ENCODE results near the gene TCTN1. TPM values are rescaled to one million over a fixed set of nuclear protein-coding genes. Genes with fewer than 3 reads are reported as not detected.
"Not testable (repeated sequence)": the region's sequence is repeated elsewhere in the genome, so short reads cannot be mapped to it uniquely, and the experiment has no call there.

TCTN1 gene
- total RNA-seq, 4 donors from 2014 or later = 4.4 to 15.6 (median 8.8) TPM

GRCh38 chr12:110590059-110590458 lies 23.9 kb upstream of the TCTN1 start:
- intact Hi-C loops (cut with DNase I) = no loop called here
- 93 to 94% methylated on average over 1 of the region's 1 CpG for WGBS, 2 donors
- Histone ChIP-seq H3K4me3 (no peak overlapping the region), H3K4me1 (peaks cover 8 to 34% (median 25%) of the 10 kb centered on the region in 3 donors), H3K27me3 (no peaks in the 10 kb centered on the region), H3K9me3 (no peaks in the 10 kb centered on the region), H3K27ac (peak overlapping the region; percentile 40 to 81 (median 68)), H3K36me3 (no peaks in the 10 kb centered on the region)
- no peak for TF ChIP-seq POLR2A (IDR thresholded peaks at IDR 0.05)
- TF ChIP-seq CTCF (IDR thresholded peaks at IDR 0.05) = no peak
- no peak for DNase-seq

GRCh38 chr12:110590806-110591326 lies 23.1 kb upstream of the TCTN1 start:
- TF ChIP-seq CTCF (IDR thresholded peaks at IDR 0.05) (no peak), POLR2A (IDR thresholded peaks at IDR 0.05) (no peak)
- Histone ChIP-seq H3K36me3 (no peaks in the 10 kb centered on the region), H3K4me3 (no peak overlapping the region), H3K9me3 (no peaks in the 10 kb centered on the region), H3K27me3 (no peaks in the 10 kb centered on the region), H3K27ac (peak overlapping the region; percentile 40 to 81 (median 68)), H3K4me1 (peaks cover 5 to 26% (median 18%) of the 10 kb centered on the region in 3 donors)
- intact Hi-C loops (cut with DNase I) = no loop called here
- no peak for DNase-seq
- 20 to 21% methylated on average over 3 of the region's 3 CpGs for WGBS, 2 donors

GRCh38 chr12:110591451-110592051 lies 22.4 kb upstream of the TCTN1 start:
- Histone ChIP-seq H3K27me3 (no peaks in the 10 kb centered on the region), H3K4me3 (no peak overlapping the region), H3K9me3 (no peaks in the 10 kb centered on the region), H3K27ac (peak overlapping the region; percentile 40 to 81 (median 68)), H3K36me3 (no peaks in the 10 kb centered on the region), H3K4me1 (peaks cover 5 to 22% (median 15%) of the 10 kb centered on the region in 3 donors)
- TF ChIP-seq POLR2A (IDR thresholded peaks at IDR 0.05) (no peak), CTCF (IDR thresholded peaks at IDR 0.05) (no peak)
- intact Hi-C loops (cut with DNase I) = no loop called here
- DNase-seq = no peak
- 56 to 71% methylated on average over 7 of the region's 7 CpGs for WGBS, 2 donors

- Histone ChIP-seq H3K9me3 (no peaks in the 10 kb centered on the region), H3K36me3 (no peaks in the 10 kb centered on the region), H3K4me1 (peaks cover 5 to 22% (median 15%) of the 10 kb centered on the region in 3 donors), H3K27me3 (no peaks in the 10 kb centered on the region), H3K4me3 (no peak overlapping the region), H3K27ac (peak overlapping the region in 1 of 4 donors; percentile 68)
- no peak for DNase-seq
- intact Hi-C loops (cut with DNase I) = no loop called here
- 86 to 91% methylated on average over 2 to 5 of the region's 5 CpGs for WGBS, 2 donors
- TF ChIP-seq CTCF (IDR thresholded peaks at IDR 0.05) (no peak), POLR2A (IDR thresholded peaks at IDR 0.05) (no peak)
Observed at GRCh38 chr12:110592078-110592477, 21.9 kb upstream of the TCTN1 start.

- H3K4me3 ChIP-seq; H3K27ac ChIP-seq; H3K27me3 ChIP-seq; H3K36me3 ChIP-seq; H3K9me3 ChIP-seq; intact Hi-C loops (cut with DNase I); DNase-seq: not testable (repeated sequence)
- H3K4me1 ChIP-seq = peaks cover 5 to 22% (median 15%) of the 10 kb centered on the region in 3 donors
- WGBS, 2 donors = 92 to 93% methylated on average over 4 of the region's 4 CpGs
Observed at GRCh38 chr12:110592919-110593318, 21.0 kb upstream of the TCTN1 start.
